Activated CD4-positive, alpha-beta T cell treated with anti-CD3 and anti-CD28 coated beads, Interleukin-2, amount 10 ng/mL, durations not matched to agents 7 days and 5 days (primary cell): ENCODE results near the gene PTPRO. TPM values are rescaled to one million over a fixed set of nuclear protein-coding genes. Genes with fewer than 3 reads are reported as not detected.
"Not testable (repeated sequence)": the region's sequence is repeated elsewhere in the genome, so short reads cannot be mapped to it uniquely, and the experiment has no call there.

Experiments used
- CTCF ChIA-PET: fragments of 350-600 bp; sonication (Branson Sonifier 250); formaldehyde crosslinking; loops from one replicate; lab custom pipeline; 2021; ENCODE audit warnings: antibody characterized with exemption; lab: Charles Lee
- POLR2A ChIA-PET: fragments of 350-600 bp; sonication (Branson Sonifier 250); formaldehyde crosslinking; loops from one replicate; lab custom pipeline; 2021; ENCODE audit warnings: antibody characterized with exemption; lab: Charles Lee
- DNase-seq: peaks from one replicate; pipeline ENCODE4 v3.0.0-alpha.2; 2020
- H3K27ac Mint-ChIP-seq: one replicate; pipeline ENCODE4 v1.8.0; 2021; ENCODE audit warnings: mild to moderate bottlenecking, moderate library complexity, mixed read lengths
- H3K27me3 Mint-ChIP-seq: one replicate; pipeline ENCODE4 v1.8.0; 2021; ENCODE audit warnings: mixed read lengths
- H3K36me3 Mint-ChIP-seq: one replicate; pipeline ENCODE4 v1.8.0; 2021; ENCODE audit warnings: low read depth, mixed read lengths
- H3K4me1 Mint-ChIP-seq: one replicate; pipeline ENCODE4 v1.8.0; 2021; ENCODE audit warnings: mixed read lengths
- H3K4me3 Mint-ChIP-seq: one replicate; pipeline ENCODE4 v1.8.0; 2021; ENCODE audit warnings: mild to moderate bottlenecking, moderate library complexity, mixed read lengths
- H3K9me3 Mint-ChIP-seq: one replicate; pipeline ENCODE4 v1.8.0; 2021; ENCODE audit warnings: mixed read lengths
- total RNA-seq, 2 experiments: library from RNA; stranded (reverse); gene quantifications; one replicate each; pipeline ENCODE4 v1.2.3, GENCODE V29; 2021

Gene PTPRO
- total RNA-seq, 2 experiments from 2014 or later: 7.7 to 10.2 TPM

- ChIA-PET POLR2A (no interaction called here), CTCF (interaction anchor here (0.8 kb wide), 1 partner anchor 24 kb away, joined by 3 read pairs; no protein-coding TSS in a partner anchor)
- no peak for DNase-seq
- no peaks in the 10 kb centered on the region for H3K36me3 Mint-ChIP-seq
- peaks cover 3% of the 10 kb centered on the region for H3K9me3 Mint-ChIP-seq
- H3K4me3 Mint-ChIP-seq: no peak overlapping the region
- no peaks in the 10 kb centered on the region for H3K4me1 Mint-ChIP-seq
- no peak overlapping the region for H3K27ac Mint-ChIP-seq
- H3K27me3 Mint-ChIP-seq: peaks cover 20% of the 10 kb centered on the region
These were observed 286.1 kb downstream of the PTPRO start for GRCh38 chr12:15608406-15608805.

GRCh38 chr12:15608941-15609340 is 286.6 kb downstream of the PTPRO start:
- H3K4me1 Mint-ChIP-seq: no peaks in the 10 kb centered on the region
- peaks cover 24% of the 10 kb centered on the region for H3K27me3 Mint-ChIP-seq

DNA sequence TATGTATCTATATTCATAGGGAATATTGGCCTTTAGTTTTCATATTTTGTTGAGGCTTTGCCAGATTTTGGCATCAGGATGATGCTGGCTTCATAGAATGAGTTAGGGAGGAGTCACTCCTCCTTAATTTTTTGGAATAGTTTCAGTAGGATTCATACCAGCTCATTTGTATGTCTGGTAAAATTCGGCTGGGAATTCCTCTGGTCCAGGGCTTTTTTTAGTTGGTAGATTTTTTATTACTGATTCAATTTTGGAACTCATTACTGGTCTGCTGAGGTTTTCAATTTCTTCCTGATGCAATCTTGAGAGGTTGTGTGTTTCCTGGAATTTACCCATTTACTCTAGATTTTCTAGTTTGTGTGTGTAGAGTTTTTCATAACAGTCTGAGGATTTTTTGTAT is 291.7 kb downstream of the PTPRO start:
- Mint-ChIP-seq H3K9me3 (peaks cover 6% of the 10 kb centered on the region), H3K36me3 (no peaks in the 10 kb centered on the region), H3K27ac (no peak overlapping the region), H3K4me3 (no peak overlapping the region), H3K27me3 (peaks cover 24% of the 10 kb centered on the region), H3K4me1 (no peaks in the 10 kb centered on the region)
- no peak for DNase-seq
- CTCF ChIA-PET: no interaction called here
- POLR2A ChIA-PET: no interaction called here

More at GRCh38 chr12:15608941-15609340, 286.6 kb downstream of the PTPRO start:
- no peak overlapping the region for H3K4me3 Mint-ChIP-seq
- ChIA-PET CTCF (no interaction called here), POLR2A (no interaction called here)
- DNase-seq: no peak
- H3K27ac Mint-ChIP-seq: no peak overlapping the region
- peaks cover 3% of the 10 kb centered on the region for H3K9me3 Mint-ChIP-seq
- no peaks in the 10 kb centered on the region for H3K36me3 Mint-ChIP-seq

- POLR2A ChIA-PET, H3K9me3 Mint-ChIP-seq, H3K4me1 Mint-ChIP-seq, H3K4me3 Mint-ChIP-seq, DNase-seq, H3K36me3 Mint-ChIP-seq, H3K27ac Mint-ChIP-seq, CTCF ChIA-PET: not testable (repeated sequence)
- peaks cover 14% of the 10 kb centered on the region for H3K27me3 Mint-ChIP-seq
These were observed 294.2 kb downstream of the PTPRO start for GRCh38 chr12:15616495-15616894.

- Mint-ChIP-seq H3K27ac (no peak overlapping the region), H3K36me3 (no peaks in the 10 kb centered on the region), H3K4me3 (no peak overlapping the region), H3K4me1 (no peaks in the 10 kb centered on the region), H3K9me3 (peaks cover 4% of the 10 kb centered on the region), H3K27me3 (peaks cover 3% of the 10 kb centered on the region)
- CTCF ChIA-PET: no interaction called here
- POLR2A ChIA-PET: no interaction called here
- no peak for DNase-seq
These were observed 298.6 kb downstream of the PTPRO start for GRCh38 chr12:15620741-15621539.

GRCh38 chr12:15625075-15625474 is 302.8 kb downstream of the PTPRO start:
- H3K9me3 Mint-ChIP-seq: no peaks in the 10 kb centered on the region
- H3K4me3 Mint-ChIP-seq: no peak overlapping the region
- ChIA-PET CTCF (no interaction called here), POLR2A (no interaction called here)
- H3K4me1 Mint-ChIP-seq: no peaks in the 10 kb centered on the region
- DNase-seq: no peak
- H3K27me3 Mint-ChIP-seq: peaks cover 2% of the 10 kb centered on the region
- H3K27ac Mint-ChIP-seq: no peak overlapping the region
- H3K36me3 Mint-ChIP-seq: no peaks in the 10 kb centered on the region

GRCh38 chr12:15627995-15628945 is 306.0 kb downstream of the PTPRO start:
- H3K27ac Mint-ChIP-seq: no peak overlapping the region
- H3K27me3 Mint-ChIP-seq: no peaks in the 10 kb centered on the region
- no peaks in the 10 kb centered on the region for H3K4me1 Mint-ChIP-seq
- no peaks in the 10 kb centered on the region for H3K36me3 Mint-ChIP-seq
- POLR2A ChIA-PET: no interaction called here
- no peaks in the 10 kb centered on the region for H3K9me3 Mint-ChIP-seq
- CTCF ChIA-PET: interaction anchor here (1.6 kb wide), 1 partner anchor 15 kb away, joined by 3 read pairs; no protein-coding TSS in a partner anchor
- H3K4me3 Mint-ChIP-seq: no peak overlapping the region
- no peak for DNase-seq

- POLR2A ChIA-PET: no interaction called here
These were observed 306.8 kb downstream of the PTPRO start for GRCh38 chr12:15629108-15629507.

DNA sequence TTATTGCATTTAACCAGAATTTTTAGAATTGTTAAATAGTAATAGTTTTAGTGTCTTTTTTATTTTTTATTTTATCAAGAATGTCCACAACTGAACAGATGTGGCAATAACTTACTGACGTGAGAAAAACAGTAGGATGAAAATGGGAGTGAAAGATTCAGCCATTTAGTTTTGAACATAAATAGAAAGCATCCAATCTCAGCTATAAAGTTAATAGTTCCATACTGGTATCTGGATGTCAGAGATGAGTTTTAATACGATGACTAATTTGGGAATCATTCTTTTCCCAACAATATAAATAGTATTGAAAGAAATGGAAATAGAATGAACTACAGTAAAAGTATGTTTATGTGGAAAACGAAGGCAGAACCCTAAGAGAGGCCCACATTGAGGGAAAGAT is 307.5 kb downstream of the PTPRO start:
- Mint-ChIP-seq H3K9me3 (no peaks in the 10 kb centered on the region), H3K27me3 (peaks cover 3% of the 10 kb centered on the region), H3K36me3 (no peaks in the 10 kb centered on the region), H3K27ac (no peak overlapping the region), H3K4me3 (no peak overlapping the region), H3K4me1 (no peaks in the 10 kb centered on the region)
- DNase-seq: no peak
- CTCF ChIA-PET: no interaction called here
- POLR2A ChIA-PET: no interaction called here

More at GRCh38 chr12:15629108-15629507, 306.8 kb downstream of the PTPRO start:
- CTCF ChIA-PET: no interaction called here
- no peak for DNase-seq
- H3K27me3 Mint-ChIP-seq: peaks cover 3% of the 10 kb centered on the region
- H3K4me3 Mint-ChIP-seq: no peak overlapping the region
- no peaks in the 10 kb centered on the region for H3K9me3 Mint-ChIP-seq
- no peaks in the 10 kb centered on the region for H3K36me3 Mint-ChIP-seq
- no peak overlapping the region for H3K27ac Mint-ChIP-seq
- H3K4me1 Mint-ChIP-seq: no peaks in the 10 kb centered on the region

DNA sequence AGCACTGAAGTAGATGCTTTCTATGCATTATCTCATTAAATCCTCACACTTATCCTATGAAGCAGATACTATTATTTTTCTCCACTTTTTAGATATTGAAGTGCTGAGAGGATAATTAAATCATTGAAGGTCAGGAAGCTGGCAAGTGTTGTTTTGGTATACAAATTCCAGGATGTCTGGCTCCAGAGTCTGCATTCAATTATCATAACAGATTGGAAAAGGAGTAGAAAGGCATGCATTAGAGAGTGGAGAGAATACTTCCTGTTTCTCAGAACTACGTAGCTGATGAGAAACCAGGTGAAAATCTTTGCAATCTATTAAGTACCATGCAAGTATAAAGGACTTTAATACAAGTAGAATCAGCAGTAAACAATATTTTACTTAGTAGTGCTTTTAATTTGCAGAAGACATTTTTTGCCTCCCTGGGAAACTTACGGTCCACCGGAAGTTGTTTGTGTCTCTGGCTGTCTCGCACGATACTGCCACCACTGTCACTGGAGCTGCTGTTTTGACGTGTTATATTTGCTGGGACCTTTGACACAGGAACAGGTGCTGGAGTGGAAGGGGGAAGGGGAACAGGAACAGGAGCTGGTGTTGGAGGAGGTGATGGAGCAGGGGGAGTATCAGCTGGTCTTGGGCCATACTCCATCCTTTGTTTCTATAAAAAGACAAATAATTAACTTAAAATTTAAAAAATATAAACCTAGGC is 308.9 kb downstream of the PTPRO start:
- H3K9me3 Mint-ChIP-seq: no peaks in the 10 kb centered on the region
- no peak overlapping the region for H3K4me3 Mint-ChIP-seq
- POLR2A ChIA-PET: no interaction called here
- CTCF ChIA-PET: no interaction called here
- no peak overlapping the region for H3K27ac Mint-ChIP-seq
- DNase-seq: no peak
- no peaks in the 10 kb centered on the region for H3K36me3 Mint-ChIP-seq
- H3K4me1 Mint-ChIP-seq: no peaks in the 10 kb centered on the region
- H3K27me3 Mint-ChIP-seq: peaks cover 3% of the 10 kb centered on the region

DNA sequence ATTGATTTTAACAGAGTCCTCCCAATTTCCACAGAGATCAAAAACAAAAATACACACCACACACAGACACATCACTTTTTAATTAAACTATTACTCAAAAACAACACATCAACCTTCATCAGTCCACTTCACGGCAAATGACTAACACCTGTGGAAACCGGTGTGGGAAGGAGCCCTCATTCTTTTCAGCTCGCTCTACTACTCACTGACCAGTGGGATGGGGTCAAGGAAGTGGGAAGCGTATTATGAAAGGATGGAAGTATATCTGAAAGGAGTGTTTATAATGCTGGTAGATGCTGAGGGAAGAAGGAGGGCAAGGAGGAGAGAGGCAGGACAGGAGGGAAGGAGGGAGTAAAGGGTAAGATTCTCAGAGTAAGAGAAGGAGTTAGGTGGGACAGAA is 310.4 kb downstream of the PTPRO start:
- Mint-ChIP-seq H3K36me3 (no peaks in the 10 kb centered on the region), H3K4me1 (no peaks in the 10 kb centered on the region), H3K9me3 (no peaks in the 10 kb centered on the region), H3K27me3 (peaks cover 5% of the 10 kb centered on the region), H3K4me3 (no peak overlapping the region), H3K27ac (no peak overlapping the region)
- CTCF ChIA-PET: no interaction called here
- POLR2A ChIA-PET: no interaction called here
- DNase-seq: no peak

DNA sequence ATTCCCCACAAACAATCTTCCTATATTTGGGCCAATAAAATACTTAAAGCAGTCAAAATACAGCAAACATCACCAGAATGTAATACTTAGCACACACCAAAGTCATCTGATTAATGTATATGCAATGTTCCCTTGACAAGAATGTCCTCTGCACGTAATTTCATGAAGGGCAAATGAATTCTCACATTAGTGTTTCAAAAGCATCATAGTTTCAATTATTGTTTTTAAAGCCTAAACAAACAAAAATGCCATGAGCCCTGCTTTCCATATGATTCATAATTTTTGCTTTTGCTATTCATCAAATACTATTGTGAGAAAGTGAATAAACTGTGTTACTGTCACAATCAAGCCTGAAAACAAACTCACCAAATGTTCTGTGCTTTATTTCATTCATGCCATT is 310.9 kb downstream of the PTPRO start:
- no peaks in the 10 kb centered on the region for H3K36me3 Mint-ChIP-seq
- no peaks in the 10 kb centered on the region for H3K4me1 Mint-ChIP-seq
- ChIA-PET POLR2A (no interaction called here), CTCF (no interaction called here)
- H3K4me3 Mint-ChIP-seq: no peak overlapping the region
- H3K9me3 Mint-ChIP-seq: no peaks in the 10 kb centered on the region
- H3K27me3 Mint-ChIP-seq: peaks cover 6% of the 10 kb centered on the region
- DNase-seq: no peak
- H3K27ac Mint-ChIP-seq: no peak overlapping the region
